Gastroesophageal sphincter (tissue), 4 donors: ENCODE data around the gene SMCHD1. TPM values are rescaled to one million over a fixed set of nuclear protein-coding genes. Genes with fewer than 3 reads are reported as not detected.

Source experiments
- ATAC-seq: fragments of 150-250 bp; one replicate; pipeline ENCODE4 v1.9.1; 2016; ENCODE audit warnings: mild to moderate bottlenecking, moderate library complexity
- H3K27ac ChIP-seq, 4 donors: fragments of 200-600 bp; sonication (generic) in 3 of 4; 1 replicate in 3 of 4; 2 replicates in 1 of 4; pipeline ENCODE4 v1.5.1; 2016 to 2019
- H3K27me3 ChIP-seq: fragments of 200-600 bp; sonication (generic); one replicate; pipeline ENCODE4 v1.5.1; 2019
- H3K36me3 ChIP-seq, 2 donors: fragments of 200-600 bp; sonication (generic); one replicate each; pipeline ENCODE4 v1.5.1; 2019; ENCODE audit warnings: control low read depth in 1 of 2
- H3K4me1 ChIP-seq, 3 donors: fragments of 200-600 bp; sonication (generic); 1 replicate in 2 of 3; 2 replicates in 1 of 3; pipeline ENCODE4 v1.5.1; 2016 to 2019; ENCODE audit warnings: control low read depth in 2 of 3
- H3K4me3 ChIP-seq, 2 donors: fragments of 200-600 bp; sonication (generic); one replicate each; pipeline ENCODE4 v1.5.1; 2019; ENCODE audit warnings: mild to moderate bottlenecking in 1 of 2, moderate library complexity in 1 of 2
- H3K9me3 ChIP-seq, 3 donors: fragments of 200-600 bp; sonication (generic); one replicate each; pipeline ENCODE4 v1.5.1; 2017 to 2019; ENCODE audit warnings: control low read depth in 2 of 3
- CTCF ChIP-seq, 4 experiments: fragments of 200-600 bp in 2 of 4; fragments of 450-650 bp in 2 of 4; sonication (generic) in 1 of 4; IDR thresholded peaks; one replicate each; pipeline ENCODE4 v1.5.1; 2017 to 2019; ENCODE audit warnings: antibody characterized with exemption in 4 of 4, mild to moderate bottlenecking in 2 of 4, moderate library complexity in 2 of 4
- EP300 ChIP-seq: sonication (generic); formaldehyde crosslinking; IDR thresholded peaks from one replicate; pipeline ENCODE4 v1.6.1; 2017; ENCODE audit warnings: antibody characterized with exemption, mild to moderate bottlenecking
- POLR2A ChIP-seq, 2 donors: fragments of 450-650 bp; IDR thresholded peaks; one replicate each; pipeline ENCODE4 v1.6.1; 2017; ENCODE audit warnings: antibody characterized with exemption in 2 of 2, mild to moderate bottlenecking in 2 of 2, moderate library complexity in 1 of 2
- POLR2AphosphoS5 ChIP-seq: sonication (generic); formaldehyde crosslinking; IDR thresholded peaks from one replicate; pipeline ENCODE4 v1.6.1; 2017; ENCODE audit warnings: antibody characterized with exemption
- WGBS, 2 donors: methylation state at CpG; one replicate each; pipeline ENCODE4 v1.1.5; 2018; ENCODE audit warnings: low coverage in 1 of 2; 5-methylcytosine and 5-hydroxymethylcytosine counted together
- total RNA-seq, 4 donors: library from RNA; depleted of rRNA; stranded (reverse); fragments of >200 nt; gene quantifications; one replicate each; pipeline ENCODE4 v1.1.0, GENCODE V29; 2016

SMCHD1 gene
- total RNA-seq, 4 donors from 2014 or later: 49.8 to 85.6 (median 68.0) TPM

- Histone ChIP-seq H3K27ac (no peak overlapping the region), H3K36me3 (peaks cover 8 to 98% of the 10 kb centered on the region in 2 donors), H3K9me3 (no peaks in the 10 kb centered on the region), H3K4me1 (no peaks in the 10 kb centered on the region), H3K27me3 (no peaks in the 10 kb centered on the region), H3K4me3 (no peak overlapping the region)
- no peak for ATAC-seq
- TF ChIP-seq EP300 (no peak), CTCF (IDR thresholded peaks at IDR 0.05) (no peak), POLR2A (IDR thresholded peaks at IDR 0.05) (no peak), POLR2AphosphoS5 (no peak)
- WGBS, 2 donors: 62 to 100% methylated on average over 1 to 3 of the region's 3 CpGs
Observed at GRCh38 chr18:2699001-2699400, 43.5 kb downstream of the SMCHD1 start.

GRCh38 chr18:2704541-2704940 lies 49.0 kb downstream of the SMCHD1 start:
- peaks cover 0 to 95% of the 10 kb centered on the region in 2 donors for H3K36me3 ChIP-seq
- H3K4me1 ChIP-seq: no peaks in the 10 kb centered on the region
- no peaks in the 10 kb centered on the region for H3K9me3 ChIP-seq
- TF ChIP-seq POLR2A (IDR thresholded peaks at IDR 0.05): no peak
- TF ChIP-seq POLR2AphosphoS5: no peak
- H3K4me3 ChIP-seq: no peak overlapping the region
- no peaks in the 10 kb centered on the region for H3K27me3 ChIP-seq
- ATAC-seq: no peak
- WGBS, 2 donors: 79 to 92% methylated on average over 2 of the region's 2 CpGs
- no peak overlapping the region for H3K27ac ChIP-seq

- Histone ChIP-seq H3K27me3 (no peaks in the 10 kb centered on the region), H3K4me3 (no peak overlapping the region), H3K27ac (no peak overlapping the region), H3K4me1 (no peaks in the 10 kb centered on the region), H3K9me3 (no peaks in the 10 kb centered on the region), H3K36me3 (peaks cover 0 to 88% of the 10 kb centered on the region in 2 donors)
- 74 to 86% methylated on average over 6 of the region's 6 CpGs for WGBS, 2 donors
- no peak for TF ChIP-seq POLR2AphosphoS5
- TF ChIP-seq POLR2A (IDR thresholded peaks at IDR 0.05): no peak
- no peak for TF ChIP-seq CTCF (IDR thresholded peaks at IDR 0.05)
- no peak for TF ChIP-seq EP300
- no peak for ATAC-seq
Observed at GRCh38 chr18:2706903-2707302, 51.4 kb downstream of the SMCHD1 start.

- peaks cover 0 to 88% of the 10 kb centered on the region in 2 donors for H3K36me3 ChIP-seq
- WGBS, 2 donors: 85 to 89% methylated on average over 2 of the region's 2 CpGs
- ATAC-seq: no peak
- no peaks in the 10 kb centered on the region for H3K27me3 ChIP-seq
- H3K9me3 ChIP-seq: no peaks in the 10 kb centered on the region
- no peak overlapping the region for H3K4me3 ChIP-seq
- H3K27ac ChIP-seq: no peak overlapping the region
- no peaks in the 10 kb centered on the region for H3K4me1 ChIP-seq
- no peak for TF ChIP-seq POLR2AphosphoS5
- no peak for TF ChIP-seq EP300
- TF ChIP-seq POLR2A (IDR thresholded peaks at IDR 0.05): no peak
- TF ChIP-seq CTCF (IDR thresholded peaks at IDR 0.05): no peak
Observed at GRCh38 chr18:2707551-2708168, 52.1 kb downstream of the SMCHD1 start.

GRCh38 chr18:2709316-2709715 lies 53.8 kb downstream of the SMCHD1 start:
- H3K4me3 ChIP-seq: no peak overlapping the region
- peaks cover 0 to 77% of the 10 kb centered on the region in 2 donors for H3K36me3 ChIP-seq
- TF ChIP-seq CTCF (IDR thresholded peaks at IDR 0.05): no peak
- TF ChIP-seq EP300: no peak
- no peak for TF ChIP-seq POLR2AphosphoS5
- no peak for TF ChIP-seq POLR2A (IDR thresholded peaks at IDR 0.05)
- H3K27ac ChIP-seq: no peak overlapping the region
- 69 to 75% methylated on average over 4 of the region's 4 CpGs for WGBS, 2 donors
- no peaks in the 10 kb centered on the region for H3K4me1 ChIP-seq
- ATAC-seq: no peak
- no peaks in the 10 kb centered on the region for H3K27me3 ChIP-seq
- H3K9me3 ChIP-seq: no peaks in the 10 kb centered on the region
